ENCODE results near the gene ZZZ3. TPM values are rescaled to one million over a fixed set of nuclear protein-coding genes. Genes with fewer than 3 reads are reported as not detected.

Gene ZZZ3
- total and polyA plus RNA-seq, 2 experiments from 2014 or later: 31.2 to 71.9 TPM

DNA sequence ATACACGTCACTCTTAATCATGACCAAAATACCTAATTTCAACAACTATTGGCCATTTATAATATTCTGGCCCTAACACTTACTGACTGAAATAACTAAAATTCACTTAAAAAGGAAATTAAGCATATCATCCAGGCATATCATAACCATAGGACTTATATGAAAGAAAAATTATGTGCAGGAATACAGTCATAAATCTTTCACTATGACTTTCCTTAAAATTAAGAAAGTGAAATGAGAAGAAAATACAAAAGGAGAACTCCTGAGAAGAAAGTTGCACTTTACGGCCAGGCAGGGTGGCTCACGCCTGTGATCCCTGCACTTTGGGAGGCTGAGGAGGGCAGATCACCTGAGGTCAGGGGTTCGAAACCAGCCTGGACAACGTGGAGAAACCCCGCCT is 9.4 kb downstream of the ZZZ3 start:
- Histone ChIP-seq H3K27me3 (no peaks in the 10 kb centered on the region), H3K9me3 (ENCODE audit: low read depth) (no peaks in the 10 kb centered on the region), H3K4me1 (ENCODE audit: insufficient read depth) (no peaks in the 10 kb centered on the region), H3K9me2 (replicated peaks; ENCODE audit: insufficient read depth) (no peaks in the 10 kb centered on the region), H3K4me2 (no peak overlapping the region), H3K79me2 (peaks cover 100% of the 10 kb centered on the region), H3K4me3 (no peak overlapping the region), H2AFZ (no peak overlapping the region), H3K36me3 (replicated peaks; ENCODE audit: insufficient read depth, low read depth) (no peaks in the 10 kb centered on the region), H4K20me1 (ENCODE audit: insufficient read depth, poor library complexity, severe bottlenecking) (peaks cover 82% of the 10 kb centered on the region), H3K27ac (no peak overlapping the region)
- TF ChIP-seq EZH2 (IDR thresholded peaks at IDR 0.05; ENCODE audit: borderline replicate concordance) (no peak), EZH2phosphoT487 (IDR thresholded peaks at IDR 0.05; ENCODE audit: low read depth, severe bottlenecking, unreplicated experiment) (no peak)
- TF ChIP-seq, protein P1, sequence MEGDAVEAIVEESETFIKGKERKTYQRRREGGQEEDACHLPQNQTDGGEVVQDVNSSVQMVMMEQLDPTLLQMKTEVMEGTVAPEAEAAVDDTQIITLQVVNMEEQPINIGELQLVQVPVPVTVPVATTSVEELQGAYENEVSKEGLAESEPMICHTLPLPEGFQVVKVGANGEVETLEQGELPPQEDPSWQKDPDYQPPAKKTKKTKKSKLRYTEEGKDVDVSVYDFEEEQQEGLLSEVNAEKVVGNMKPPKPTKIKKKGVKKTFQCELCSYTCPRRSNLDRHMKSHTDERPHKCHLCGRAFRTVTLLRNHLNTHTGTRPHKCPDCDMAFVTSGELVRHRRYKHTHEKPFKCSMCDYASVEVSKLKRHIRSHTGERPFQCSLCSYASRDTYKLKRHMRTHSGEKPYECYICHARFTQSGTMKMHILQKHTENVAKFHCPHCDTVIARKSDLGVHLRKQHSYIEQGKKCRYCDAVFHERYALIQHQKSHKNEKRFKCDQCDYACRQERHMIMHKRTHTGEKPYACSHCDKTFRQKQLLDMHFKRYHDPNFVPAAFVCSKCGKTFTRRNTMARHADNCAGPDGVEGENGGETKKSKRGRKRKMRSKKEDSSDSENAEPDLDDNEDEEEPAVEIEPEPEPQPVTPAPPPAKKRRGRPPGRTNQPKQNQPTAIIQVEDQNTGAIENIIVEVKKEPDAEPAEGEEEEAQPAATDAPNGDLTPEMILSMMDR (IDR thresholded peaks at IDR 0.05; ENCODE audit: poor library complexity): no peak
- WGBS (ENCODE audit: low lambda C conversion rate, missing lambda C conversion rate): 98% methylated on average over 6 of the region's 6 CpGs
- no peak for DNase-seq (ENCODE audit: low spot score)

DNA sequence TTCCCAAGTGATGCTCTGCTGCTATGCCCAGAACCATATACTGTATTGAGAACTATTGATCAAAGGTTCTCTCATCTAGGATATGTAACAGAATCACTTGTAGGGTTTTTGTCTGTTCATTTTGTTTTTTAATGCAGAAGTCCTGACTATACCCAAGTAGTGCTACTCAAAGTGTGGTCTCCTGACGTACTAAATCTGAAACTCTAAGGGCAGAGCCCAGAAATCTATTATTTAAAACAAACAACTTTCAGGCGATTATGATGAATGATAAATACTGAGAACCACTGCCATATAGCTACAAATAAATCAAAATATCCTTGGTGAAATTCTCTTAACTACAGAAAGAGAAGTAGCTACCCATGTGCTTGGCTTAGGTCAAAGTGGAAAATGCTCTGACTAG is 10.1 kb downstream of the ZZZ3 start:
- no peak for DNase-seq (ENCODE audit: low spot score)
- Histone ChIP-seq H3K9me3 (ENCODE audit: low read depth) (no peaks in the 10 kb centered on the region), H3K36me3 (replicated peaks; ENCODE audit: insufficient read depth, low read depth) (no peaks in the 10 kb centered on the region), H3K27ac (no peak overlapping the region), H2AFZ (no peak overlapping the region), H3K79me2 (peaks cover 100% of the 10 kb centered on the region), H3K9me2 (replicated peaks; ENCODE audit: insufficient read depth) (no peaks in the 10 kb centered on the region), H3K4me3 (no peak overlapping the region), H3K4me2 (no peak overlapping the region), H3K27me3 (no peaks in the 10 kb centered on the region), H4K20me1 (ENCODE audit: insufficient read depth, poor library complexity, severe bottlenecking) (peaks cover 75% of the 10 kb centered on the region), H3K4me1 (ENCODE audit: insufficient read depth) (peaks cover 5% of the 10 kb centered on the region)
- WGBS (ENCODE audit: low lambda C conversion rate, missing lambda C conversion rate): 97% methylated on average over 2 of the region's 2 CpGs
- TF ChIP-seq, protein P1 (IDR thresholded peaks at IDR 0.05; ENCODE audit: poor library complexity): no peak
- TF ChIP-seq EZH2 (IDR thresholded peaks at IDR 0.05; ENCODE audit: borderline replicate concordance): no peak
- TF ChIP-seq EZH2phosphoT487 (IDR thresholded peaks at IDR 0.05; ENCODE audit: low read depth, severe bottlenecking, unreplicated experiment): no peak

DNA sequence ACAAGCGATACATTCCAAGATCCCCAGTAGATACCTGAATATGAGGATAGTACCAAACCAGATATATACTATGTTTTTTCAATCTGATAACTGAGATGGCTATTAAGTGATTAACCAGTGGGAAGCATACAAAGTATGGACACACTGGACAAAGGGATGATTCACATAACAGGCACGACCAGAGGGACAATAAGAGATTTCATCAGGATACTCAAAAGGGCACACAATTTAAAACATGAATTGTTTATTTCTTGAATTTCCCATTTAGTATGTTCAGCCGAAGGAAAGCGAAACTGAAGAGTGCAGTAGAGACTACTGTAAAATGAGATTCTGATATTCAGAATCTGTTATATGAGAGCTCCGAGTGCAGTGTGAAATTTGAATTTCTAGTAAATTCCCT is 10.6 kb downstream of the ZZZ3 start:
- Histone ChIP-seq H2AFZ (no peak overlapping the region), H3K4me3 (no peak overlapping the region), H3K79me2 (peaks cover 100% of the 10 kb centered on the region), H3K9me2 (replicated peaks; ENCODE audit: insufficient read depth) (no peaks in the 10 kb centered on the region), H3K27ac (no peak overlapping the region), H3K4me2 (no peak overlapping the region), H3K27me3 (no peaks in the 10 kb centered on the region), H3K4me1 (ENCODE audit: insufficient read depth) (peaks cover 5% of the 10 kb centered on the region), H4K20me1 (ENCODE audit: insufficient read depth, poor library complexity, severe bottlenecking) (peaks cover 70% of the 10 kb centered on the region), H3K36me3 (replicated peaks; ENCODE audit: insufficient read depth, low read depth) (no peaks in the 10 kb centered on the region), H3K9me3 (ENCODE audit: low read depth) (no peaks in the 10 kb centered on the region)
- WGBS (ENCODE audit: low lambda C conversion rate, missing lambda C conversion rate): 87% methylated on average over 5 of the region's 5 CpGs
- TF ChIP-seq, protein P1 (IDR thresholded peaks at IDR 0.05; ENCODE audit: poor library complexity): no peak
- TF ChIP-seq EZH2phosphoT487 (IDR thresholded peaks at IDR 0.05; ENCODE audit: low read depth, severe bottlenecking, unreplicated experiment) (no peak), EZH2 (IDR thresholded peaks at IDR 0.05; ENCODE audit: borderline replicate concordance) (no peak)
- DNase-seq (ENCODE audit: low spot score): no peak

DNA sequence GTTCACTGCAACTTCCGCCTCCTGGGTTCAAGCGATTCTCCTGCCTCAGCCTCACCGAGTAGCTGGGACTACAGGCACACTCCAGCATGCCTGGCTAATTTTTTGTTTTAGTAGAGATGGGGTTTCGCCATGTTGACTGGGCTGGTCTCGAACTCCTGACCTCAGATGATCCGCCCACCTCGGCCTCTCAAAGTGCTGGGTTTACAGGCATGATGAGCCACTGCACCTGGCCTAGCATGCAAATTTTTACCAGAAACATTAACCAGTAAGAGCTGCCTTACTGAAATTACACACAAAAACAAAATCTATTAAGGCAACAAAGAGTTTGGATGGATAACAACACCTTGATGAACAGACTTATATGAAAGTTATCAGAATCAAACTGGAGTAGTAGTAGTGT is 12.1 kb downstream of the ZZZ3 start:
- Histone ChIP-seq H3K79me2 (peaks cover 100% of the 10 kb centered on the region), H4K20me1 (ENCODE audit: insufficient read depth, poor library complexity, severe bottlenecking) (peaks cover 60% of the 10 kb centered on the region), H3K27ac (no peak overlapping the region), H3K27me3 (no peaks in the 10 kb centered on the region), H3K9me3 (ENCODE audit: low read depth) (no peaks in the 10 kb centered on the region), H3K9me2 (replicated peaks; ENCODE audit: insufficient read depth) (no peaks in the 10 kb centered on the region), H3K4me3 (no peak overlapping the region), H2AFZ (no peak overlapping the region), H3K36me3 (replicated peaks; ENCODE audit: insufficient read depth, low read depth) (no peaks in the 10 kb centered on the region), H3K4me1 (ENCODE audit: insufficient read depth) (peaks cover 5% of the 10 kb centered on the region), H3K4me2 (no peak overlapping the region)
- no peak for DNase-seq (ENCODE audit: low spot score)
- TF ChIP-seq EZH2 (IDR thresholded peaks at IDR 0.05; ENCODE audit: borderline replicate concordance) (no peak), EZH2phosphoT487 (IDR thresholded peaks at IDR 0.05; ENCODE audit: low read depth, severe bottlenecking, unreplicated experiment) (no peak)
- TF ChIP-seq, protein P1 (IDR thresholded peaks at IDR 0.05; ENCODE audit: poor library complexity): no peak
- WGBS (ENCODE audit: low lambda C conversion rate, missing lambda C conversion rate): 96% methylated on average over 7 of the region's 7 CpGs

All from hepatocyte (in vitro differentiated cells).